Renal pelvis (tissue), 4 donors: ENCODE results near the gene KLK12. TPM values are rescaled to one million over a fixed set of nuclear protein-coding genes. Genes with fewer than 3 reads are reported as not detected.

Experiments used
- DNase-seq: peaks from one replicate; pipeline ENCODE4 v3.0.0-alpha.2; 2013
- polyA plus RNA-seq, 3 donors: library from polyadenylated mRNA; unstranded; fragments of 120-200 nt; gene quantifications; one replicate each; pipeline ENCODE4 v1.2.1, GENCODE V29; 2013; ENCODE audit not compliant: insufficient read length in 3 of 3

The KLK12 gene
- polyA plus RNA-seq, 3 donors: not detected

- DNase-seq: no peak
Observed at GRCh38 chr19:51055866-51056265, 21.1 kb upstream of the KLK12 start.

- DNase-seq: no peak
Observed at GRCh38 chr19:51047031-51047335, 12.2 kb upstream of the KLK12 start.

GRCh38 chr19:51044327-51044726 is 9.5 kb upstream of the KLK12 start:
- no peak for DNase-seq

- DNase-seq: no peak
Observed at GRCh38 chr19:51043497-51043896, 8.7 kb upstream of the KLK12 start.

GRCh38 chr19:51040151-51040550 is 5.3 kb upstream of the KLK12 start:
- no peak for DNase-seq

- no peak for DNase-seq
Observed at GRCh38 chr19:51036519-51036918, 1.7 kb upstream of the KLK12 start.

GRCh38 chr19:51031880-51032225 is 2.9 kb downstream of the KLK12 start:
- DNase-seq: no peak

GRCh38 chr19:51031220-51031879 is 3.5 kb downstream of the KLK12 start:
- DNase-seq: no peak

GRCh38 chr19:51030631-51031030 is 4.2 kb downstream of the KLK12 start:
- DNase-seq: no peak

- no peak for DNase-seq
Observed at GRCh38 chr19:51029718-51030117, 5.1 kb downstream of the KLK12 start.

- no peak for DNase-seq
Observed at GRCh38 chr19:51027873-51028272, 6.9 kb downstream of the KLK12 start.

GRCh38 chr19:51027126-51027806 is 7.5 kb downstream of the KLK12 start:
- no peak for DNase-seq

- DNase-seq: no peak
Observed at GRCh38 chr19:51026554-51026831, 8.3 kb downstream of the KLK12 start, which contains the start of gene KLK11. Gene KLK11 (minus strand): TSS chr19:51026616. CDS start chr19:51025631, 985 bp downstream.

- DNase-seq: no peak
Observed at GRCh38 chr19:51025809-51026553, 8.8 kb downstream of the KLK12 start.

- DNase-seq: no peak
Observed at GRCh38 chr19:51025401-51025800, 9.4 kb downstream of the KLK12 start.

- no peak for DNase-seq
Observed at GRCh38 chr19:51024924-51025323, 9.9 kb downstream of the KLK12 start.

GRCh38 chr19:51023946-51024345 is 10.9 kb downstream of the KLK12 start:
- DNase-seq: no peak

- no peak for DNase-seq
Observed at GRCh38 chr19:51022526-51022925, 12.3 kb downstream of the KLK12 start.

GRCh38 chr19:51020988-51021651 is 13.7 kb downstream of the KLK12 start:
- no peak for DNase-seq

- no peak for DNase-seq
Observed at GRCh38 chr19:51019544-51019925, 15.3 kb downstream of the KLK12 start, which contains the start of gene KLK10. Gene KLK10 (minus strand): TSS chr19:51019709. CDS start chr19:51019130, 579 bp downstream.

- DNase-seq: no peak
Observed at GRCh38 chr19:51018745-51019543, 15.9 kb downstream of the KLK12 start.
